Stomach (tissue), 4 donors: ENCODE measurements around the gene TNFRSF6B.
"Not testable (repeated sequence)": the region's sequence is repeated elsewhere in the genome, so short reads cannot be mapped to it uniquely, and the experiment has no call there.

Experiments used
- CTCF ChIP-seq, 7 experiments: fragments of 450-650 bp in 4 of 7; fragments of 200-600 bp in 3 of 7; sonication (generic) in 3 of 7; IDR thresholded peaks; one replicate each; pipeline ENCODE4 v1.5.1; 2016 to 2019; ENCODE audit warnings: antibody characterized with exemption in 7 of 7, control low read depth in 2 of 7, mild to moderate bottlenecking in 1 of 7
- POLR2A ChIP-seq, 4 donors: fragments of 450-650 bp; IDR thresholded peaks; one replicate each; pipeline ENCODE4 v1.6.1; 2016; ENCODE audit warnings: antibody characterized with exemption in 4 of 4, control low read depth in 2 of 4, mild to moderate bottlenecking in 1 of 4, moderate library complexity in 1 of 4
- POLR2AphosphoS5 ChIP-seq, 3 donors: sonication (generic); formaldehyde crosslinking; IDR thresholded peaks; one replicate each; pipeline ENCODE4 v1.6.1; 2016; ENCODE audit warnings: antibody characterized with exemption in 3 of 3

- not testable (repeated sequence) for TF ChIP-seq CTCF, POLR2A, POLR2AphosphoS5 (IDR thresholded peaks at IDR 0.05)
Observed at GRCh38 chr20:63650486-63650885, 46.0 kb upstream of the TNFRSF6B start.
